GM23248 (cell line): Measurements from ENCODE around the gene SCN4B. TPM values are rescaled to one million over a fixed set of nuclear protein-coding genes. Genes with fewer than 3 reads are reported as not detected.

Experiments
- DNase-seq: peaks from one replicate; pipeline ENCODE4 v3.0.0-alpha.2; 2015
- H2AFZ ChIP-seq: fragments of 200-600 bp; sonication (generic); 2 replicates; pipeline ENCODE4 v1.6.1; 2016; ENCODE audit warnings: antibody characterized with exemption
- H3F3A ChIP-seq: fragments of 200-600 bp; sonication (generic); 2 replicates; pipeline ENCODE4 v1.6.1; 2016; ENCODE audit warnings: mild to moderate bottlenecking, antibody characterized with exemption, mixed run types; ENCODE audit not compliant: insufficient read depth
- H3K27ac ChIP-seq: fragments of 200-600 bp; sonication (generic); 2 replicates; pipeline ENCODE4 v1.5.1; 2016; ENCODE audit warnings: mild to moderate bottlenecking
- H3K27me3 ChIP-seq: fragments of 200-600 bp; sonication (generic); replicated peaks from 2 replicates; pipeline ENCODE4 v1.6.1; 2016; ENCODE audit warnings: mild to moderate bottlenecking; ENCODE audit not compliant: insufficient read depth
- H3K36me3 ChIP-seq: fragments of 200-600 bp; sonication (generic); 2 replicates; pipeline ENCODE4 v1.6.1; 2016; ENCODE audit warnings: low read depth, mild to moderate bottlenecking
- H3K4me1 ChIP-seq: fragments of 200-600 bp; sonication (generic); 2 replicates; pipeline ENCODE4 v1.6.1; 2016; ENCODE audit warnings: mild to moderate bottlenecking; ENCODE audit not compliant: insufficient read depth
- H3K4me2 ChIP-seq: fragments of 200-600 bp; sonication (generic); one replicate; pipeline ENCODE4 v1.6.1; 2016; ENCODE audit warnings: mild to moderate bottlenecking; ENCODE audit not compliant: unreplicated experiment
- H3K4me3 ChIP-seq: fragments of 200-600 bp; sonication (generic); 2 replicates; pipeline ENCODE4 v1.5.1; 2016; ENCODE audit warnings: mild to moderate bottlenecking
- H3K79me2 ChIP-seq: fragments of 200-600 bp; sonication (generic); 2 replicates; pipeline ENCODE4 v1.6.1; 2016; ENCODE audit warnings: mild to moderate bottlenecking; ENCODE audit not compliant: insufficient read depth
- H3K9ac ChIP-seq: fragments of 200-600 bp; sonication (generic); 2 replicates; pipeline ENCODE4 v1.6.1; 2016; ENCODE audit warnings: mild to moderate bottlenecking
- H3K9me2 ChIP-seq: fragments of 200-600 bp; sonication (generic); 2 replicates; pipeline ENCODE4 v1.6.1; 2016; ENCODE audit warnings: mixed run types, mild to moderate bottlenecking, moderate library complexity; ENCODE audit not compliant: insufficient read depth
- H3K9me3 ChIP-seq: fragments of 200-600 bp; sonication (generic); one replicate; pipeline ENCODE4 v1.6.1; 2017; ENCODE audit warnings: low read depth
- H4K20me1 ChIP-seq: fragments of 200-600 bp; sonication (generic); 2 replicates; pipeline ENCODE4 v1.6.0; 2016; ENCODE audit not compliant: insufficient read depth
- EZH2 ChIP-seq: fragments of 200-600 bp; sonication (generic); IDR thresholded peaks from 2 replicates; pipeline ENCODE4 v1.6.1; 2018; ENCODE audit warnings: antibody characterized with exemption, mild to moderate bottlenecking; ENCODE audit not compliant: insufficient read depth, poor library complexity, severe bottlenecking
- EZH2phosphoT487 ChIP-seq: fragments of 200-600 bp; sonication (generic); IDR thresholded peaks from 2 replicates; pipeline ENCODE4 v1.6.1; 2018; ENCODE audit warnings: antibody characterized with exemption, moderate library complexity, mild to moderate bottlenecking, low read depth; ENCODE audit not compliant: insufficient read depth
- WGBS, 2 experiments: methylation state at CpG; one replicate each; pipeline ENCODE4 v1.1.6; 2015 to 2017; ENCODE audit warnings: low lambda C conversion rate in 2 of 2, low coverage in 1 of 2; ENCODE audit errors: missing lambda C conversion rate in 2 of 2; 5-methylcytosine and 5-hydroxymethylcytosine counted together
- in situ Hi-C: fragments of 300-500 bp; cut with MboI; formaldehyde crosslinking; loops from 2 replicates; pipeline ENCODE4 v1.15.0; 2020
- polyA plus RNA-seq: library from polyadenylated mRNA; unstranded; fragments of >200 nt; fragmentation: Nextera tagmentation; extraction: Ambion mirVana; gene quantifications from 2 replicates; pipeline ENCODE4 v1.2.1, GENCODE V29; 2016
- total RNA-seq: library from RNA; depleted of rRNA; stranded (reverse); fragments of >200 nt; shearing (Covaris generic); gene quantifications from 2 replicates; pipeline ENCODE4 v1.2.3, GENCODE V29; 2014

Gene SCN4B
- total and polyA plus RNA-seq, 2 experiments from 2014 or later: not detected

- in situ Hi-C loops: no loop called here
- 34 to 53% methylated on average over 6 of the region's 6 CpGs for WGBS, 2 experiments
Measured at GRCh38 chr11:118161786-118162185, 9.2 kb upstream of the SCN4B start.

GRCh38 chr11:118157186-118157895 is 4.7 kb upstream of the SCN4B start:
- Histone ChIP-seq H4K20me1 (no peaks in the 10 kb centered on the region), H3K9ac (no peak overlapping the region), H3K27me3 (peaks cover 61% of the 10 kb centered on the region), H3K9me3 (no peaks in the 10 kb centered on the region), H3K4me3 (no peak overlapping the region), H2AFZ (no peak overlapping the region), H3K79me2 (no peaks in the 10 kb centered on the region), H3K4me2 (no peak overlapping the region), H3K4me1 (no peaks in the 10 kb centered on the region), H3K27ac (no peak overlapping the region), H3K9me2 (no peaks in the 10 kb centered on the region), H3K36me3 (no peaks in the 10 kb centered on the region), H3F3A (no peaks in the 10 kb centered on the region)
- TF ChIP-seq EZH2phosphoT487: no peak
- no peak for TF ChIP-seq EZH2
- WGBS, 2 experiments: 39 to 40% methylated on average over 10 of the region's 10 CpGs
- in situ Hi-C loops: no loop called here
- DNase-seq: no peak

More at GRCh38 chr11:118161786-118162185, 9.2 kb upstream of the SCN4B start:
- no peak for DNase-seq
- no peaks in the 10 kb centered on the region for H4K20me1 ChIP-seq
- H2AFZ ChIP-seq: no peak overlapping the region
- no peaks in the 10 kb centered on the region for H3K36me3 ChIP-seq
- H3F3A ChIP-seq: no peaks in the 10 kb centered on the region
- no peak overlapping the region for H3K4me3 ChIP-seq
- H3K9me2 ChIP-seq: no peaks in the 10 kb centered on the region
- H3K79me2 ChIP-seq: no peaks in the 10 kb centered on the region
- H3K4me2 ChIP-seq: no peak overlapping the region
- no peaks in the 10 kb centered on the region for H3K4me1 ChIP-seq
- no peak overlapping the region for H3K27ac ChIP-seq
- H3K9me3 ChIP-seq: no peaks in the 10 kb centered on the region
- no peak overlapping the region for H3K9ac ChIP-seq
- no peak for TF ChIP-seq EZH2
- H3K27me3 ChIP-seq: peaks cover 30% of the 10 kb centered on the region

DNA sequence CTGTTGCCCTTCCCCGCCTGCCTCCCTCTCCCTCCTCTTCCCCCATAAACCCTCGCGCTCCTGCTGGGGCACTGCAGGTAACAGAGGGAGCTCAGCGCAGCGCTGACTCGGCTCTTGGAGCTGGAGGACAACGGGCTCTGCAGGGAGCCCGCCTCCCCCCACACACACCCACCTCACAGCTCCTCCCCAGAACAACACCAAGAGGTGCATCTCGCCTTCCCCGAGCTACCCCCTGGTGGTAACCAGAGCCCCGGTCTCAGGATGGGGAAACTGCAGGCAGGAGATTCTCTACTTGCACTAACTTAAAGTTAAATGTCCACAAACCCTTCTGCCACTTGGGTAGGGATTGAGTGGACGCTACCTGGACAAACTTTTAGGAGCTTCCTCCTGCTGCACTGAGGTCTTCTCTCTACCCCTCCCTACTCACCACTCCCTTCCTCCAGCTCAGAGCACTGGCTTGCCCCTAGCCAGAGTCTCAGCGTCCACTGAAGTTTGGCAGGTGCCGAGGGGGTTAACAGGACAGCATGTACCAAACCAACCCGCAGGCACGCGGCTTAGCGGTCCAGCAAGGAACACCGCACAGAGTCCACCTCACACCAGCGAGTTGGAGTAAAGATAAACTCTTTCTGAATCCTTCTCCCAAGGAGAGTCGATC is 4.0 kb upstream of the SCN4B start:
- Histone ChIP-seq H4K20me1 (no peaks in the 10 kb centered on the region), H3K9me3 (no peaks in the 10 kb centered on the region), H2AFZ (no peak overlapping the region), H3K27me3 (peaks cover 67% of the 10 kb centered on the region), H3K27ac (no peak overlapping the region), H3K4me2 (no peak overlapping the region), H3K9me2 (no peaks in the 10 kb centered on the region), H3K79me2 (no peaks in the 10 kb centered on the region), H3F3A (no peaks in the 10 kb centered on the region), H3K9ac (no peak overlapping the region), H3K36me3 (no peaks in the 10 kb centered on the region), H3K4me1 (no peaks in the 10 kb centered on the region), H3K4me3 (no peak overlapping the region)
- WGBS, 2 experiments: 8% methylated on average over 17 to 21 of the region's 21 CpGs
- in situ Hi-C loops: no loop called here
- no peak for DNase-seq
- TF ChIP-seq EZH2phosphoT487: no peak
- TF ChIP-seq EZH2: no peak

DNA sequence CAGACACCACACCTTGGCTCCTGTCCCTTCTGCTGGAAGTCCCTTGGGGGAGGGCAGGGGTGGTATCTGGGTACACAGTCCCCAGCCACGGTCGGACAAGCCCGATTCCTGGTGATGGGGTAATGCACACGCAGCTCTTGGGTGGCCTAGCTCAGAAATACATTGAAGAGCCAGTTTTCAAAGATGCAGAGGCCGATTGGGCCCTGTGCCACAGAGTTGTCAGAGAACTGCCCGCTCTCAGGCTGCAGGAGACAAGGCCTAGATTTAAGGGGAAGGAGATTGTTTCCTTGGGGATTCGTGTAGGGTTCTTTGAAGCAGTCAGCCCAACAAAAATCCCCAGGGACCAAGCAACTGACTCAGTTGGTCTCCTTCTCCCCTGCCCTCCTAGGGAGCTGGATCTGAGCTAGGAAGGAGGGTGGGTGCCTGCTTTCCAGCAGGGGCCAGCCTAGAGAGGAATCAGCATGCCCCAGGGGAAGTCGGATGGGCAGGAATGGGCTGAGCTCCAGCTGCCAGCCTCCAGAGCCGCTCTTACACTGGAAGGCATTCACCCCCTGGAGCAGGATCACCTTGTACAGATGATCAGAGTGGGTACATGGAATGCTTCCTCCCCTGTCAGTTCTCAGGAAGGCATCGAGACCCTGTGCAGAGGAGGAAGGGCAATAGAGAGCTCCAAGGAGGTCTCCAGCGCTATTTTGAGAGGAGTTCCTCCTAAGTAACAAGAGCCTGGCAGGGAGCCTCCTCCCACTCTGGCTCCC is 3.3 kb upstream of the SCN4B start:
- Histone ChIP-seq H3K4me1 (no peaks in the 10 kb centered on the region), H2AFZ (no peak overlapping the region), H3K36me3 (no peaks in the 10 kb centered on the region), H3F3A (no peaks in the 10 kb centered on the region), H4K20me1 (no peaks in the 10 kb centered on the region), H3K9me2 (no peaks in the 10 kb centered on the region), H3K4me2 (no peak overlapping the region), H3K4me3 (no peak overlapping the region), H3K79me2 (no peaks in the 10 kb centered on the region), H3K9me3 (no peaks in the 10 kb centered on the region), H3K27me3 (peaks cover 67% of the 10 kb centered on the region), H3K9ac (no peak overlapping the region), H3K27ac (no peak overlapping the region)
- TF ChIP-seq EZH2phosphoT487 (no peak), EZH2 (no peak)
- in situ Hi-C loops: no loop called here
- DNase-seq: no peak
- WGBS, 2 experiments: 32 to 48% methylated on average over 10 to 11 of the region's 11 CpGs
